ENCODE measurements around the gene TEX28. TPM values are rescaled to one million over a fixed set of nuclear protein-coding genes. Genes with fewer than 3 reads are reported as not detected.

Gene TEX28
- total and polyA plus RNA-seq, 2 experiments from 2014 or later = not detected

- H3K4me1 ChIP-seq (ENCODE audit: insufficient read depth) = no peaks in the 10 kb centered on the region
- H3F3A ChIP-seq (replicated peaks; ENCODE audit: low read depth) = no peaks in the 10 kb centered on the region
- H3K4me3 Mint-ChIP-seq = no peak overlapping the region
- no peak overlapping the region for H3K4me3 ChIP-seq
- H3K4me2 ChIP-seq = no peak overlapping the region
- H2AFZ ChIP-seq = no peak overlapping the region
- DNase-seq (ENCODE audit: low spot score) = no peak
- no peak for TF ChIP-seq STAT1 (IDR thresholded peaks at IDR 0.05; ENCODE audit: unreplicated experiment)
- TF ChIP-seq ETS1 (IDR thresholded peaks at IDR 0.05) = no peak
- TF ChIP-seq REST (IDR thresholded peaks at IDR 0.05; ENCODE audit: unreplicated experiment) = no peak
- no peak for TF ChIP-seq ZNF114 (CRISPR knock-in tag; IDR thresholded peaks at IDR 0.05)
- TF ChIP-seq ZNF462 (CRISPR knock-in tag; IDR thresholded peaks at IDR 0.05) = no peak
- TF ChIP-seq CTCF (conservative IDR thresholded peaks at IDR 0.05; ENCODE audit: low read depth in 2 of 2) = no peak
- no peak for TF ChIP-seq POLR2AphosphoS5 (IDR thresholded peaks at IDR 0.05; ENCODE audit: low read depth)
- TF ChIP-seq EZH2phosphoT487 (IDR thresholded peaks at IDR 0.05; ENCODE audit: unreplicated experiment) = no peak
- TF ChIP-seq CREB1 (CRISPR knock-in tag; IDR thresholded peaks at IDR 0.05; ENCODE audit: low read depth) = no peak
- no peak for TF ChIP-seq EZH2 (IDR thresholded peaks at IDR 0.05; ENCODE audit: low read depth, unreplicated experiment)
- no peak for TF ChIP-seq NANOG (IDR thresholded peaks at IDR 0.05; ENCODE audit: borderline replicate concordance)
- TF ChIP-seq JUNB (IDR thresholded peaks at IDR 0.05; ENCODE audit: unreplicated experiment) = no peak
- TF ChIP-seq ZNF331 (CRISPR knock-in tag; IDR thresholded peaks at IDR 0.05; ENCODE audit: low read depth) = no peak
- H3K9me3 Mint-ChIP-seq = no peaks in the 10 kb centered on the region; the same call in 1 of the 3 replicates
- no peaks in the 10 kb centered on the region for H3K27me3 ChIP-seq (ENCODE audit: insufficient read depth)
- H3K27ac Mint-ChIP-seq = no peak overlapping the region
- H3K36me3 ChIP-seq (ENCODE audit: insufficient read depth) = no peaks in the 10 kb centered on the region
- no peak for ATAC-seq
- no peak overlapping the region for H3K27ac ChIP-seq (ENCODE audit: low read depth)
- H3K79me2 ChIP-seq (replicated peaks; ENCODE audit: insufficient read depth) = no peaks in the 10 kb centered on the region
- H4K20me1 ChIP-seq (replicated peaks; ENCODE audit: insufficient read depth) = no peaks in the 10 kb centered on the region
- H3K9me2 ChIP-seq (ENCODE audit: insufficient read depth) = no peaks in the 10 kb centered on the region
- no peaks in the 10 kb centered on the region for H3K36me3 Mint-ChIP-seq (ENCODE audit: low read depth)
- peaks cover 2% of the 10 kb centered on the region for H3K27me3 Mint-ChIP-seq (ENCODE audit: insufficient read depth, low read depth, poor library complexity)
- peaks cover 2% of the 10 kb centered on the region; the same call in 1 of the 3 replicates for H3K4me1 Mint-ChIP-seq
Measured at GRCh38 chrX:154328646-154329045, 33.7 kb upstream of the TEX28 start.
